Renal pelvis (tissue), 4 donors: ENCODE results near the gene PPWD1. TPM values are rescaled to one million over a fixed set of nuclear protein-coding genes. Genes with fewer than 3 reads are reported as not detected.
A peak's percentile ranks its signal among the peaks of the same experiment; 100 is the strongest.
"Not testable (repeated sequence)": the region's sequence is repeated elsewhere in the genome, so short reads cannot be mapped to it uniquely, and the experiment has no call there.

Experiments used
- DNase-seq: peaks from one replicate; pipeline ENCODE4 v3.0.0-alpha.2; 2013
- polyA plus RNA-seq, 3 donors: library from polyadenylated mRNA; unstranded; fragments of 120-200 nt; gene quantifications; one replicate each; pipeline ENCODE4 v1.2.1, GENCODE V29; 2013; ENCODE audit not compliant: insufficient read length in 3 of 3

Gene PPWD1
- polyA plus RNA-seq, 3 donors, result 56.4 to 89.8 (median 88.8) TPM

GRCh38 chr5:65601761-65602160 is 38.7 kb downstream of the PPWD1 start:
- not testable (repeated sequence) for DNase-seq

GRCh38 chr5:65611524-65611923 is 48.4 kb downstream of the PPWD1 start:
- peak; percentile 46 for DNase-seq

DNA sequence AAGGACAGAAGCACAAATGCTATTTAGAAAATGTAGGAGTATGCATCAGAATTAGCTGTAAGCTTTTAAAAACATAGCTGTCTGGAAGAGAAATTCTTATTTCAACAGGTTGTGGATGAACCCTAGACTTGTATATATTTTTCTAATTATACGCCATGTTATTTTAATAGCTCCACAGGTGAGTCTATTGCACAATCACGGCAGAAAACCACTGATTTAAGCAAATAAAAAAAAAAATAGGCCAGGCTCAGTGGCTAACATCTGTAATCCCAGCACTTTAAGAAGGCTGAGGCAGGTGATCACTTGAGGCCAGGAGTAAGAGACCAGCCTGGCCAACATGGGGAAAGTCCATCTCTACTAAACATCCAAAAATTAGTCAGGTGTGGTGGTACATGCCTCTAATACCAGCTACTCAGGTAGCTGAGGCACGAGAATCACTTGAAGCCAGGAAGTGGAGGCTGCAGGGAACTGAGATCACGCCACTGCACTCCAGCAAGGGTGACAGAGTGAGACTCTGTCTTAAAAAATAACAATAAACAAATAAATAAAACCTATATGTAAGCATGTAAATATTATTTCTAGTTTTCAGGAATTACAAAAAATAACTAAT is 49.3 kb downstream of the PPWD1 start:
- DNase-seq, result no peak

DNA sequence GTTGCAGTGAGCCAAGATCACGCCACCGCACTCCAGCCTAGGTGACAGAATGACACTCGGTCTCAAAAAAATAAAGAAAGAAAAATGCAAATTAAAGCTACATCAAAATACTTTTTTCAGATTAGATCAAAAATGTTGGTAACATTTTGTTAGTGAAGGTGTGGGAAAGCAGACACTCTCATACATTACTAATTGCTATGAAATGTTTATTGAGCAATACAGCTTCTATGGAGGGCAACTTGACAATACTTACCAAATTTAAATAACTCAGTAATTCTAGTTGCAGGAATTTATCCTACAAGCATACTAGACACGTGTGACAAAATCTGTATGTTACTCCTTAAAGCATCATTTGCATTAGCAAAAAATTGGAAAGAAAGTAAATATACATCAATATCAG is 56.9 kb downstream of the PPWD1 start:
- DNase-seq, result no peak

- DNase-seq, result not testable (repeated sequence)
Measured at GRCh38 chr5:65621961-65622360, 58.9 kb downstream of the PPWD1 start.

- DNase-seq, result no peak
Measured at GRCh38 chr5:65623482-65623881, 60.4 kb downstream of the PPWD1 start.

DNA sequence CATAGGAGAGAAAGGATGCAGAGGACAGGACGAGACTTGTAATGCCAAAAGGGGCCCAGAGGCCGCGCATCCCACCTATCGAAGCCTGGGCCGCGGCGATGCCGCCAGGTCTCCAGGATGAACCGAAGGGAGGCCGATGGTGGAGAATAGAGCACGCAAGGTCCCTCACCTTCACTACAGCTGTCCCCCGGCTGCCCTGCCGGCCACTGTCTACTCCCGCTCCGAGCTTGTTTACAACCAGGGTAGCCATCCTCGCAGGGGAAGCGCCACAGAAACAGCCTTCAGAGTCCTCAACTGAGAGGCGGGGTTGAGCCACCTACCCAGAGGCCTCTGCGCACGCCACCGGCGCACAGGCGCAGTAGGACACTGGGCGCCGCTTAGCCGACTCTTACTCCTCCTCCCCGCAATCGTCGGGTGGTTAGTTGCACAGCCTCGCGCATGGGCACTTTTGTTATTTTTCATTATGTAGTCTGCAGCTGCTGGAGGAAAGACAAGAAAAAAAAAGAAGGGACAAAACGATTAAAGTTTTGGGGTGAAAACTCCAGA is 61.0 kb downstream of the PPWD1 start, which contains the start of gene TRIM23:
Gene TRIM23 (minus strand): TSS at position 309 of the 546 bp plus-strand sequence. CDS start 59 bp downstream, at position 250.
- peak; percentile 95 for DNase-seq

- DNase-seq, result peak; percentile 91
Measured at GRCh38 chr5:65624571-65625555, 61.8 kb downstream of the PPWD1 start, which contains the start of the genes SHLD3 and TRAPPC13. SHLD3 (plus strand) TSS chr5:65625027; CDS start chr5:65629588, 4,561 bp downstream. TRAPPC13 (plus strand) TSS chr5:65625027; CDS start chr5:65625061, 34 bp downstream.

DNA sequence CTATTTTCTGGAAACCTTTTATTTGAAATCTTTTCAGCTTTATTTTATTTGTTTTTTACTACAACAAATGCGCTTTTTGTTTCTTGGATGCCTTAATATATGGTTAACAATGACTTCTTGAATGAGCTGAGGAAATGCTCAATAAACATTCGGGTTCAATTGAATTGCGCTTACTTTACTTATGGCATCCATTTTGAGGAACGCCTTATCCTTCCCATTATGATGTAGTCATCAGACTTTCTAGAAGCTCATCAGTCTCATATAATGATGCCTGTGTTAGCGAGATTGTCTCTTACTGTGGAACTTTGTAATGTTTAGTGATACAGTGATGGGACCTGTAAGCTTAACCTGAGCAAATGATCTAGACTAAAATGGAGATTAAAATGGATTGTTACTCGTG is 62.6 kb downstream of the PPWD1 start:
- no peak for DNase-seq

GRCh38 chr5:65630981-65631380 is 67.9 kb downstream of the PPWD1 start:
- DNase-seq, result no peak

Other genes with a start within 250 kb of the PPWD1 start
- gene ADAMTS6, start 81.4 kb upstream of the PPWD1 start, polyA plus RNA-seq, result 1 to 10 TPM; 1.5 to 2.6 (median 1.7) TPM
- gene CENPK, start 128 bp upstream of the PPWD1 start, polyA plus RNA-seq, result 10 to 100 TPM; 25.6 to 44.4 (median 39.1) TPM
- 10 to 100 TPM; 21.0 to 25.4 (median 23.3) TPM for gene TRIM23, start 61.0 kb downstream of the PPWD1 start, polyA plus RNA-seq
- gene SHLD3, start 61.7 kb downstream of the PPWD1 start, polyA plus RNA-seq, result 1 to 10 TPM; 3.2 to 3.9 (median 3.5) TPM
- gene TRAPPC13, start 61.7 kb downstream of the PPWD1 start, polyA plus RNA-seq, result 10 to 100 TPM; 23.0 to 36.3 (median 29.1) TPM
- 1 to 10 TPM; 7.8 to 8.8 (median 8.4) TPM for gene SGTB, start 158.8 kb downstream of the PPWD1 start, polyA plus RNA-seq
- gene NLN, start 158.9 kb downstream of the PPWD1 start, polyA plus RNA-seq, result 10 to 100 TPM; 33.9 to 37.0 (median 35.4) TPM